Parietal lobe (tissue), 2 donors: Measurements from ENCODE around the gene TFCP2. TPM values are rescaled to one million over a fixed set of nuclear protein-coding genes. Genes with fewer than 3 reads are reported as not detected.

Experiments used
- small RNA-seq: library from RNA; depleted of rRNA; stranded (forward); fragments of <200 nt; gene quantifications from one replicate; pipeline ENCODE3, GENCODE V24; 2014; ENCODE audit warnings: low replicate concordance
- total RNA-seq: library from RNA; depleted of rRNA; stranded (reverse); fragments of >200 nt; gene quantifications from one replicate; pipeline ENCODE4 v1.2.3, GENCODE V29; 2014

Gene TFCP2, protein sequence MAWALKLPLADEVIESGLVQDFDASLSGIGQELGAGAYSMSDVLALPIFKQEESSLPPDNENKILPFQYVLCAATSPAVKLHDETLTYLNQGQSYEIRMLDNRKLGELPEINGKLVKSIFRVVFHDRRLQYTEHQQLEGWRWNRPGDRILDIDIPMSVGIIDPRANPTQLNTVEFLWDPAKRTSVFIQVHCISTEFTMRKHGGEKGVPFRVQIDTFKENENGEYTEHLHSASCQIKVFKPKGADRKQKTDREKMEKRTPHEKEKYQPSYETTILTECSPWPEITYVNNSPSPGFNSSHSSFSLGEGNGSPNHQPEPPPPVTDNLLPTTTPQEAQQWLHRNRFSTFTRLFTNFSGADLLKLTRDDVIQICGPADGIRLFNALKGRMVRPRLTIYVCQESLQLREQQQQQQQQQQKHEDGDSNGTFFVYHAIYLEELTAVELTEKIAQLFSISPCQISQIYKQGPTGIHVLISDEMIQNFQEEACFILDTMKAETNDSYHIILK
- total RNA-seq, result 23.8 TPM

DNA sequence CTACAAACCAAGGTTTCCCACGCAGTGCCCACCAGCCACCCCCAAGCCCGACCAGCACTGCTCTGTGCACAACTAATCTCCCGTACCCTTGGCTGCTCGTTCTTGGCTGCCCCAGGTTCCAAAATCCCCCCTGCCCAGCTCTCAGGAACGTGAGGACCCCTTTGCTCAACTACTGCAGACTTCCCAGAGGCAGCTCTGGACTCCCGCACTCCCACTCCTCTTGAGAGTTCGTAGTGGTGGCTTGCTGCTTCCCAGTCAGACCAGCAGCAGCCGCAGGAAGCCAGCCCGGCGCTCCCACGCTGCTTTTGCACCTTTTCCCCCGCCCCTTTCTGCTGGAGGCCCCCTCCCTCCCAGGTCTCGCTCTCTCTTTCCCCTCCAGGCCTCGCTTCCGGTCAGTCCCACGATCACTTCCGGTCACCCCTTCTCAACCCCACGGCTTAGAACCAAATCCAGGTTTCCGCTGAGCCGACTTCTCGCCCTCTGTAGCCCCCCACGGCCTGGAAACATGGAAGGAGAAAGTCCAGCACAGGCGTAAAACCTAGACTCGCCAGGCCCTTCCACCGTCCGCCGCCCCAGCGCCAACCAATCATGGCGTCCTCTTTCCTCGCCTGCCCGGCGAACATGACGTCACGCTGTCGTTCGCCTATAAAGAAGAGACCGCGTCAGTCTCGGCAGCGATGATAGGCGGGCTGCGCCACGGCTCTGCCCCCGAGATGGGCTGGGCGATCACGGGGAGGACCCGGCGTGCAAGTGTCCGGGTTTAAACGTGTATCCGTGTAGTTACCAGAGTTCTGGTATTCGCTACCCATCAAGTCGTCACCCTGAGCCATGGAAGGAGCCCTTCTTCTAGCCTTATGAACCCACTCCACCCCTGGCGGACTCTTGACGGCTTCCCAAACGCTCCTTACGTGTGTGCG, at the start of gene TFCP2:
Gene TFCP2 (minus strand): TSS at position 621 of the 917 bp plus-strand sequence. CDS start 713 bp downstream, outside the sequence.

DNA sequence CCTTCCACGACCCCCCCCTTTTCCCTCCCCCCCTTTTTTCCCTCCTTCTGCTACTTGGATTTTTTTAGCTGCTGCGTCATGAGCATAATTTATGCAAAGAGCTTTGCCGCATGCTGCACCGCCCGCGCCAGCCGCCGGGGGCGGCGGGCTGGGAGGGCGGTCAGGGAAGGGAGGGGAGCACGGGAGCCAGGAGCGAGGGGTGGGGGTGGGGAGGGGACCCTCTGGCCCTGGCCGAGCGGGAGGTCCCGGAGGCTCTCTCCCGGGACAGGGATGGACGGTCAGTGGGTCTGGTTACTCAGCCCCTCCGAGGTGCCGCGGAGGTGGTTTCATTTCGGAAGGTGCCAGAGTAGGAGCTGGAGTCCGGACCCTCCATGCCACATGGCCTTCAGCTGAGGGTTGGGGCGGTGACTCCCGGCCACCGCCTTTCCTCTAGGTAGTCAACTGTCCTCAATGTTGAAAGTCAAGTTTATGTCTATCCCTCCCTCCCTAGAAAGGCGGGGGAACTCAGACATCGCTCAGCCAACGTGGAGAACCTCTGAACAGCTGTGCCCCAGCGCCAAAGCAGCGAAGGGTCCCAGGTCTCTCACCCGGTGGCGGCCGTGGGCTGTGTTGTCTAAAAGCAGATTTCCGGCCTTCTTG, 45.2 kb upstream of the TFCP2 start, which contains the start of gene POU6F1:
Gene POU6F1 (minus strand): TSS at position 95 of the 639 bp plus-strand sequence. CDS start 11,226 bp downstream, outside the sequence.

DNA sequence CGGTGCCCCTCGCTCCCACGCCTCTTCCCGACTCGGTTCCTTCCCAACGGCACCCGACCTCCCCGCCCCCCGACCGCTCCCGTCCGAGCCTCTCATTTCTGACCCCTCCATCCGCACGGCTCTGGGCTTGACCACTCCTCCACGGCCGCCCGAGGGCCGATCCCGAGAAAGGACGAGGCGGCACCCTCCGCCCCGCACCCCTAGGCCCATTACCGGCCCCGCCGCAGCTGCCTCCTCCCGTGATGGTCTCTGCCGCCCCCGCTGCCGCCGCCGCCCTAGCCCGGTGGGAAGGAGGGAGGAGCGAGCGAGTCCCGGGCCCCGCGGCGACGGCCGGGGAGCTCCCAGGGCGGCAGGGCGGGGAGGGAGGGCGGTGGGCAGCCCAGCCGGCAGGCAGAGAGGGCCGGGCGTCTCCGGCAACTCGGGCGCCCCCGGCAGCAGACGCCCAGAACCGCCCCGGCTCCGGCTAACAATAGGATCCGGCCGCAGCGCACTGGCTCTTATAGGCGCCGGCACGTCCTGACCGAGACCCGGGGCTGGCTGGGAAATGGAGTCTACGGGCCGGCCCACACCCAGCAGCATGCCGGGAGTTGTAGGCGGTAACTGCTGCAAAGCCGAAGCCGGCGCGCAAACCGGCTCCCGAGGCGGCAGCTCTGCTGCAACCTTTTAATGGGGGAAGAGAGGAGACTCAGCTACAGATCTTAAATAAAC, 89.7 kb downstream of the TFCP2 start, which contains the start of gene CSRNP2:
Gene CSRNP2 (minus strand): TSS at position 471 of the 708 bp plus-strand sequence. CDS start 7,035 bp downstream, outside the sequence.

DNA sequence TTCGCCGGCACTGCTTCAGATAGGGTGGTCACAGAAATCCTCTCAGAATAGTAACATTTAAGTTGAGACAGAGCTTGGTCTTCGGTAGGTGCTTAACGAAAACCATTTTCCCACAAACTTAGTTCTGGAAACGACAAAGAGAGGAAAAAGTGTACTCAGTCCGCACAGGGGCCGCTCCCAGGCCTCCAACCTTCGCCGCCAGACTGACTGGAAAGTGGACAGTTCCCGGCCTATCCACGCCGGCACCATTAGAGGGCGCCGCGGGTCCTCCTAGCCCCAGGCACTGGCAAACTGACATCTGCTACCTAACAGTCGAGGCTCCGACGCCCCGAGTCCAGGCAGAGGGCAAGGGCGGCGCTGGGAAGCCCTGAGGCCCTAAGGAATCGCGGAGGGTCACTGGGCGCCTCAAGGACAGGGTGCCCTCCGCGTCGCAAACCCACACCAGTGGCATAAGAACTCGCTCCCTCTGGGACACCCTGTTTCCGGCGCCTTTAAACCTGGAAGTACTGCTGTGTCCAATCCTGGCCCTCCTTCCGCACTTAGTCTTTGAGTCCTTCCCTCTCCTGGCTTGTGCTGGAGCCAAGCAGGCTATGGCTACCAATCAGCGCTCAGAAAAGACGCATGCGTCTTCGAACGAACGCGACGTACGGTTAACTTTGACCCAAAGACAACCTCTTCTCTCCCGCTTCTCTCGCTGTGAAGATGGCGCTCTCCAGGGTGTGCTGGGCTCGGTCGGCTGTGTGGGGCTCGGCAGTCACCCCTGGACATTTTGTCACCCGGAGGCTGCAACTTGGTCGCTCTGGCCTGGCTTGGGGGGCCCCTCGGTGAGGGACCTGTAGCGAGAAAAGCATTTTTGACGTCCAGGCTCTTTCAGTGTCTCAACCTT, 125.0 kb downstream of the TFCP2 start, which contains the start of gene LETMD1:
Gene LETMD1 (plus strand): TSS at position 673 of the 886 bp plus-strand sequence. CDS start 30 bp downstream, at position 703.

Small RNAs within 50 kb of the gene (small RNA-seq; reads per million reads assigned to genes)
- gene RF00019, result not detected
- not detected for gene RNU6-199P

Other genes with a start within 250 kb of the TFCP2 start
- not detected for gene HIGD1C, start 220.6 kb downstream of the TFCP2 start, total RNA-seq
- gene SLC11A2, start 146.8 kb downstream of the TFCP2 start, total RNA-seq, result 154 TPM
- gene LETMD1, start 124.8 kb downstream of the TFCP2 start, total RNA-seq, result 63.9 TPM
- 97.0 TPM for gene CSRNP2, start 89.5 kb downstream of the TFCP2 start, total RNA-seq
- 31.9 TPM for gene POU6F1, start 44.9 kb upstream of the TFCP2 start, total RNA-seq
- gene DAZAP2, start 65.7 kb upstream of the TFCP2 start, total RNA-seq, result 80.1 TPM
- gene SMAGP, start 97.3 kb upstream of the TFCP2 start, total RNA-seq, result 1.6 TPM
- gene BIN2, start 151.0 kb upstream of the TFCP2 start, total RNA-seq, result 0.63 TPM
- not detected for gene CELA1, start 173.5 kb upstream of the TFCP2 start, total RNA-seq
- not detected for gene GALNT6, start 218.3 kb upstream of the TFCP2 start, total RNA-seq